Gastrocnemius medialis (tissue), 4 donors: ENCODE measurements around the gene MMP28. TPM values are rescaled to one million over a fixed set of nuclear protein-coding genes. Genes with fewer than 3 reads are reported as not detected.
A peak's percentile ranks its signal among the peaks of the same experiment; 100 is the strongest.

Source experiments
- ATAC-seq, 2 donors: fragments of 150-250 bp; one replicate each; pipeline ENCODE4 v1.9.1; 2016
- DNase-seq, 2 donors: peaks; one replicate each; pipeline ENCODE4 v3.0.0-alpha.2; 2019
- H3K27ac ChIP-seq, 4 donors: fragments of 200-600 bp; sonication (generic); 1 replicate in 1 of 4; 2 replicates in 3 of 4; pipeline ENCODE4 v1.5.1; 2016 to 2018; ENCODE audit warnings: mild to moderate bottlenecking in 2 of 4, moderate library complexity in 1 of 4
- H3K27me3 ChIP-seq, 3 donors: fragments of 200-600 bp; sonication (generic) in 2 of 3; 1 replicate in 1 of 3; 2 replicates in 2 of 3; pipeline versions ENCODE4 v1.5.1 to v1.6.0; 2016 to 2019; ENCODE audit warnings: mild to moderate bottlenecking in 1 of 3, moderate library complexity in 1 of 3
- H3K36me3 ChIP-seq, 2 donors: fragments of 200-600 bp; sonication (generic) in 1 of 2; one replicate each; pipeline ENCODE4 v1.5.1; 2017 to 2018
- H3K4me1 ChIP-seq, 2 donors: fragments of 200-600 bp; sonication (generic) in 1 of 2; one replicate each; pipeline ENCODE4 v1.5.1; 2016 to 2017; ENCODE audit warnings: mild to moderate bottlenecking in 2 of 2
- H3K4me3 ChIP-seq, 4 donors: fragments of 200-600 bp; sonication (generic) in 3 of 4; 1 replicate in 1 of 4; 2 replicates in 3 of 4; pipeline ENCODE4 v1.5.1; 2016 to 2019; ENCODE audit warnings: mild to moderate bottlenecking in 2 of 4
- H3K9me3 ChIP-seq, 3 donors: fragments of 200-600 bp; sonication (generic) in 2 of 3; 1 replicate in 1 of 3; 2 replicates in 2 of 3; pipeline ENCODE4 v1.5.1; 2016 to 2019
- POLR2A ChIP-seq, 2 donors: fragments of 450-650 bp; IDR thresholded peaks; one replicate each; pipeline ENCODE4 v1.6.1; 2017; ENCODE audit warnings: antibody characterized with exemption in 2 of 2, mild to moderate bottlenecking in 2 of 2, moderate library complexity in 2 of 2
- in situ Hi-C, 4 donors: fragments of 200-750 bp; cut with MboI; loops; one replicate each; pipeline versions ENCODE4 v1.15.0 to v1.8.0; 2017; ENCODE audit warnings: low sequenced_read_pairs in 4 of 4
- intact Hi-C: fragments of 100-400 bp; cut with DNase I; formaldehyde crosslinking; loops from one replicate; pipeline ENCODE4 v1.15.1; 2023; ENCODE audit warnings: low total_unique reads
- total RNA-seq, 4 donors: library from RNA; depleted of rRNA; stranded (reverse); fragments of >200 nt; gene quantifications; one replicate each; pipeline versions ENCODE4 v1.1.0 to v1.2.3, GENCODE V29; 2016
- TF ChIP-seq, protein P1 (sequence below), 5 experiments: fragments of 450-650 bp in 3 of 5; fragments of 200-600 bp in 2 of 5; sonication (generic) in 2 of 5; IDR thresholded peaks in 4 of 5; conservative IDR thresholded peaks in 1 of 5; 1 replicate in 4 of 5; 2 replicates in 1 of 5; pipeline ENCODE4 v1.5.1; 2016 to 2019; ENCODE audit warnings: antibody characterized with exemption in 5 of 5, mild to moderate bottlenecking in 3 of 5, moderate library complexity in 3 of 5

MMP28 gene
- total RNA-seq, 4 donors from 2014 or later = 3.1 to 10.3 (median 5.9) TPM

DNA sequence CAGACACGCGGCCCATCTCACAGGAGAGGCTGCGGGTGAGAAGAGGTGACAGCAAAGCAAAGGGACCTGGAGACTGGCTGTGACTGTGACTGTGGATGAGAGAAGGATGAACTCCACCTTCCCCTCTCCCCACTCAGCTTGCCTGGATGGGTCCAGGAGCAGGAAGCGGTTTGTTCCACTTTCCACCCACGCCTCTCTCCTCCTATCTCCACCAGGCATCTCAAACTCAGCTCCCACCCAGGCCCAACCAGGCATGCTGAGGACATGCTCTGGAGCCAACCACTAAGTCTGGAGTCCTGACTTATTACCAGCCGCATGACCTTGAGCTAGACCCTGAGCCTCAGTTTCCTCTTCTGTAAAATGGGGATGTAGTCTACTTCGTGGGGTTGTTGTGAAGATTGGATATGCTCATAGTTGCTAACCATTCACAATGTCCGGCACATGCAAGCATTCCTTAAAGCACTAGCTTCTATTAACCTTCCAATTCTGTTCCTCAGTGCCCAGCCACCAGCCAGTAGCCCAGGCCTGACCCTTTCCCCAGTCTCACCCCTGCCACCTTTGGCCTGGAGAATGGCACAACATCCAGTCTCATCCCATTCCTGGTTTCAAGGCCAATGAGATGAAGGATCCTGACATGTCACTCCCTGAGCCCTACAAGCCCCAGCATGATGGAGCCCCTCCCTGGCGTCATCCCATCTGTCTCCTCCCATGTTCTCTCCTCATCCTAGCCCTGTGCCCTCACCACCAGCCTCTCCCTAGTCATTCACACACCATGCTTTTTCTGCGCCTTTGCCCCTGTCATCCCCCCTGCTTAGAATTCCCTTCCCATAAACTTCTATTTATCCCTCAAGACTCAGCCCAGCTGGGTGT lies 44.7 kb downstream of the MMP28 start:
- H3K36me3 ChIP-seq = no peaks in the 10 kb centered on the region
- H3K27ac ChIP-seq = no peak overlapping the region
- peaks cover 11 to 19% (median 14%) of the 10 kb centered on the region in 3 donors for H3K27me3 ChIP-seq
- no peaks in the 10 kb centered on the region for H3K9me3 ChIP-seq
- no peak for ATAC-seq
- peaks cover 11% of the 10 kb centered on the region in 2 donors for H3K4me1 ChIP-seq
- intact Hi-C loops (no loop called here), in situ Hi-C loops (loop anchor here in 2 of 4 donors (5.0 to 10.0 kb wide), 2 partner anchors 54 to 143 kb away; partner anchors contain the start of gene TAF15 (in 1 of the 2))
- no peak overlapping the region for H3K4me3 ChIP-seq
- TF ChIP-seq, protein P1, sequence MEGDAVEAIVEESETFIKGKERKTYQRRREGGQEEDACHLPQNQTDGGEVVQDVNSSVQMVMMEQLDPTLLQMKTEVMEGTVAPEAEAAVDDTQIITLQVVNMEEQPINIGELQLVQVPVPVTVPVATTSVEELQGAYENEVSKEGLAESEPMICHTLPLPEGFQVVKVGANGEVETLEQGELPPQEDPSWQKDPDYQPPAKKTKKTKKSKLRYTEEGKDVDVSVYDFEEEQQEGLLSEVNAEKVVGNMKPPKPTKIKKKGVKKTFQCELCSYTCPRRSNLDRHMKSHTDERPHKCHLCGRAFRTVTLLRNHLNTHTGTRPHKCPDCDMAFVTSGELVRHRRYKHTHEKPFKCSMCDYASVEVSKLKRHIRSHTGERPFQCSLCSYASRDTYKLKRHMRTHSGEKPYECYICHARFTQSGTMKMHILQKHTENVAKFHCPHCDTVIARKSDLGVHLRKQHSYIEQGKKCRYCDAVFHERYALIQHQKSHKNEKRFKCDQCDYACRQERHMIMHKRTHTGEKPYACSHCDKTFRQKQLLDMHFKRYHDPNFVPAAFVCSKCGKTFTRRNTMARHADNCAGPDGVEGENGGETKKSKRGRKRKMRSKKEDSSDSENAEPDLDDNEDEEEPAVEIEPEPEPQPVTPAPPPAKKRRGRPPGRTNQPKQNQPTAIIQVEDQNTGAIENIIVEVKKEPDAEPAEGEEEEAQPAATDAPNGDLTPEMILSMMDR (IDR thresholded peaks at IDR 0.05 in 4 of 5, conservative IDR thresholded peaks at IDR 0.05 in 1 of 5) = no peak
- TF ChIP-seq POLR2A (IDR thresholded peaks at IDR 0.05) = no peak
- no peak for DNase-seq

DNA sequence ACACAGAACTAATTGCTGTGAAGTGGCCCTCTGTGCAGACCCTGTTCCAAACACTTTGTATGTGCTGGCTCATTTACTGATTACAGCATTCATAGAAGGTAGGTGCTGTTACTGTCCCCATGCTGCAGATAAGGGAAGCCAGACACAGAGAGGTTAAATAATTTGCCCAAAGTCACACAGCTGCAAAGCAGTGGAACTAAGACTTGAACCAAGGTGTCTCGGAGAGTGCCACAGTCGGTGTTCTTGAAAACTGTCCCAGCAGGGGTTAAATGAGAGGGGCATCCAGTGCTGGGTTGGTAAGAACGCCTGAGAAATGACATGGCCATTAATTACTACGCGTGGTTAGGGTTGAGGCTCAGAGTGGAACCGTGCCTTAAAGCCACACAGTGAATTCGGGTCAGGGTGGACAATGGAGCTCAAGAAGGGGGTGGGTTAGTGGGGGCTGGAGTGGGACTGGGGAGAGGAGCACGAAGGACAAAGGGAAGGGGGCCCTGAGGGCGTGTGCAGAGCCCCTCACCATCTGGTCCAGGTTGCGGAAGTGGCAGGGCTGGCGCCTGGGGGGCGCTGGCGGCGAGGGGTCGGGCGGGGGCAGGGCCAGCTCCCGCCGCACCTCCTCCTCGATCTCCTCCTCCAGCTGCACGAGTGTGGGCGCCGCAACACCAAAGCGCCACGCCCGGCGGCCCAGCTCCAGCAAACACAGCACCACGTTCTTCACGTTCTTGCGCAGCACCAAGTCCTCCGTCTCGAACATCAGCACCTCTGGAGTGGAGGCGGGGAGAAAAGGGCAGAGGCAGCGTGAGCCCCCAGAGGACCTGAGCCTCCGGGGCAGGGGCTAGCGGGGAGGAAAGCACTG lies 45.7 kb downstream of the MMP28 start:
- Histone ChIP-seq H3K27ac (no peak overlapping the region), H3K4me1 (peaks cover 11% of the 10 kb centered on the region in 2 donors), H3K9me3 (no peaks in the 10 kb centered on the region), H3K27me3 (peaks cover 11 to 19% (median 14%) of the 10 kb centered on the region in 3 donors), H3K4me3 (no peak overlapping the region), H3K36me3 (no peaks in the 10 kb centered on the region)
- intact Hi-C loops (no loop called here), in situ Hi-C loops (loop anchor here (5.0 to 25.0 kb wide), 7 partner anchors 55 to 587 kb away; partner anchors contain the start of gene TAF15 (in 1 of the 4))
- TF ChIP-seq, protein P1 (IDR thresholded peaks at IDR 0.05 in 4 of 5, conservative IDR thresholded peaks at IDR 0.05 in 1 of 5) = no peak
- TF ChIP-seq POLR2A (IDR thresholded peaks at IDR 0.05) = no peak
- DNase-seq (no peak), ATAC-seq (no peak)

DNA sequence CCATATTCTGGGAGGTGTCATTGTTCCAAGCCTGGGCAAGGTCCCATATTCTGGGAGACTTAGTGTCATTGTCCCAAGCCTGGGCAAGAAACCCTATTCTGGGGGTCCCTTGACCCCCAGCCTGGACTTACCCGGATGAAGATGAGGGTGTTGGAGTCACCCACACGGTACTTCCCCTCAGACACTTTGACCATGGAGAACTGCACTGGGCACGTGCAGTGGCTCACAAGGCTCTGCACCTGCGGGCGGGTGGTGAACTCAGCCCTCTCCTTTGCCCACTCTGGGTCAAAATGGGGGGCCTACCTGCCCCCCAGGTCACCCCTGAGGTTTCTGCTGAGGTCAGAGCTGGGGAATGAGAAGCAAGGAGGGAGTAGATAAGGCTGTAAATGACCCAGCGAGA lies 46.5 kb downstream of the MMP28 start:
- no peaks in the 10 kb centered on the region for H3K9me3 ChIP-seq
- in situ Hi-C loops (loop anchor here (5.0 to 25.0 kb wide), 5 partner anchors 84 to 587 kb away; no protein-coding TSS in a partner anchor), intact Hi-C loops (no loop called here)
- no peak for TF ChIP-seq POLR2A (IDR thresholded peaks at IDR 0.05)
- TF ChIP-seq, protein P1 (IDR thresholded peaks at IDR 0.05 in 4 of 5, conservative IDR thresholded peaks at IDR 0.05 in 1 of 5) = no peak
- peaks cover 11 to 19% (median 14%) of the 10 kb centered on the region in 3 donors for H3K27me3 ChIP-seq
- H3K4me3 ChIP-seq = no peak overlapping the region
- H3K36me3 ChIP-seq = no peaks in the 10 kb centered on the region
- H3K4me1 ChIP-seq = peaks cover 11% of the 10 kb centered on the region in 2 donors
- DNase-seq (no peak), ATAC-seq (no peak)
- H3K27ac ChIP-seq = no peak overlapping the region

DNA sequence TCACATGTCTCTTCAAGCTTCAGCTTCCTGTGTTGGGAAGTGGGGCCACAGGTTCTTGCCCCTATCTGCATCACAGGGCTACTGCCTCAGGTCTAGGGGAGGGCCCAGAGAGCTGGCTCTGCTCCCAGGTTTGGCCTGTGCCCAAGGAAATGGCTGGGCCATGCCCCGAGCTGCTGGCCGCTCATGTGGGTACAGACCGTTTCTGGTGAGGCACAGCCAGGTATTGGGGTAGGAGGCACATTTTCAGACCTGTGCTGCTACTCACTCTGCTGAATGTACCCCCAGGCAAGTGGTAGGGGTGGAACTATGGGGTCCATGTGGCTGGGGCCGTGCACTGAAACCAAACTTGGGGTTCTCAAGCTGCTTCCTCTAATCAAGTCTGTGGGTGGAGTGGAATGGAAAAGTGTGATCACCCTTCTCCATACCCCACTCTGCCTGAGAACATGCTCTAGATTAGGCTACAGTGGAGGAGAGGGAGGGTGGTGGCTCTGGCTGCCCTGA lies 47.0 kb downstream of the MMP28 start:
- H3K9me3 ChIP-seq = no peaks in the 10 kb centered on the region
- DNase-seq (no peak), ATAC-seq (peak in 1 of 2 donors; percentile 12)
- peaks cover 11 to 19% (median 14%) of the 10 kb centered on the region in 3 donors for H3K27me3 ChIP-seq
- H3K36me3 ChIP-seq = no peaks in the 10 kb centered on the region
- intact Hi-C loops (no loop called here), in situ Hi-C loops (loop anchor here (5.0 to 25.0 kb wide), 5 partner anchors 84 to 586 kb away; no protein-coding TSS in a partner anchor)
- no peak overlapping the region for H3K4me3 ChIP-seq
- no peak for TF ChIP-seq POLR2A (IDR thresholded peaks at IDR 0.05)
- TF ChIP-seq, protein P1 (IDR thresholded peaks at IDR 0.05 in 4 of 5, conservative IDR thresholded peaks at IDR 0.05 in 1 of 5) = no peak
- H3K27ac ChIP-seq = peak overlapping the region in 1 of 4 donors; percentile 18
- H3K4me1 ChIP-seq = peaks cover 11% of the 10 kb centered on the region in 2 donors
